ENCODE results near the gene FOXL1.

FOXL1 gene

GRCh38 chr16:86618431-86619238, 40.3 kb downstream of the FOXL1 start:
- no peaks in the 10 kb centered on the region for H3K36me3 ChIP-seq (ENCODE audit: low read length)
- H3K79me2 ChIP-seq (ENCODE audit: insufficient read depth, low read length), result no peaks in the 10 kb centered on the region
- H3K27ac ChIP-seq (ENCODE audit: low read depth, low read length), result no peak overlapping the region
- H3K4me3 ChIP-seq (ENCODE audit: insufficient read depth, low read length, poor library complexity, severe bottlenecking), result no peak overlapping the region
- no peak overlapping the region for H2AFZ ChIP-seq (ENCODE audit: low read depth, low read length, severe bottlenecking)
- H3K9me3 ChIP-seq (ENCODE audit: insufficient read depth, low read length), result no peaks in the 10 kb centered on the region
- H3F3A ChIP-seq (ENCODE audit: insufficient read depth), result no peaks in the 10 kb centered on the region
- H3K9me2 ChIP-seq (replicated peaks; ENCODE audit: insufficient read depth, low read length), result no peaks in the 10 kb centered on the region
- no peak overlapping the region for H3K9ac ChIP-seq (ENCODE audit: low read length)
- no peak overlapping the region for H3K4me2 ChIP-seq (ENCODE audit: low read depth, low read length, poor library complexity, severe bottlenecking)
- no peak for TF ChIP-seq CTCF (IDR thresholded peaks at IDR 0.05; ENCODE audit: insufficient read depth, low read length, poor library complexity, severe bottlenecking)
- no peak for TF ChIP-seq EZH2phosphoT487 (conservative IDR thresholded peaks at IDR 0.05; ENCODE audit: low read length)
- H4K20me1 ChIP-seq (ENCODE audit: low read depth, low read length), result no peaks in the 10 kb centered on the region
- H3K27me3 ChIP-seq (ENCODE audit: low read length), result no peaks in the 10 kb centered on the region

- Histone ChIP-seq H3K27ac (ENCODE audit: low read depth, low read length) (no peak overlapping the region), H3K4me3 (ENCODE audit: insufficient read depth, low read length, poor library complexity, severe bottlenecking) (no peak overlapping the region), H3K4me2 (ENCODE audit: low read depth, low read length, poor library complexity, severe bottlenecking) (no peak overlapping the region), H3K9me3 (ENCODE audit: insufficient read depth, low read length) (no peaks in the 10 kb centered on the region), H2AFZ (ENCODE audit: low read depth, low read length, severe bottlenecking) (no peak overlapping the region), H4K20me1 (ENCODE audit: low read depth, low read length) (no peaks in the 10 kb centered on the region), H3F3A (ENCODE audit: insufficient read depth) (no peaks in the 10 kb centered on the region), H3K9ac (ENCODE audit: low read length) (no peak overlapping the region), H3K27me3 (ENCODE audit: low read length) (no peaks in the 10 kb centered on the region), H3K9me2 (replicated peaks; ENCODE audit: insufficient read depth, low read length) (no peaks in the 10 kb centered on the region), H3K36me3 (ENCODE audit: low read length) (no peaks in the 10 kb centered on the region), H3K79me2 (ENCODE audit: insufficient read depth, low read length) (no peaks in the 10 kb centered on the region)
- TF ChIP-seq EZH2phosphoT487 (conservative IDR thresholded peaks at IDR 0.05; ENCODE audit: low read length) (no peak), CTCF (IDR thresholded peaks at IDR 0.05; ENCODE audit: insufficient read depth, low read length, poor library complexity, severe bottlenecking) (no peak)
Observed at GRCh38 chr16:86619239-86619794, 41.0 kb downstream of the FOXL1 start.

- Histone ChIP-seq H3K4me3 (ENCODE audit: insufficient read depth, low read length, poor library complexity, severe bottlenecking) (no peak overlapping the region), H3K9me2 (replicated peaks; ENCODE audit: insufficient read depth, low read length) (no peaks in the 10 kb centered on the region), H3K79me2 (ENCODE audit: insufficient read depth, low read length) (no peaks in the 10 kb centered on the region), H3K4me2 (ENCODE audit: low read depth, low read length, poor library complexity, severe bottlenecking) (no peak overlapping the region), H3K9me3 (ENCODE audit: insufficient read depth, low read length) (no peaks in the 10 kb centered on the region), H3K36me3 (ENCODE audit: low read length) (no peaks in the 10 kb centered on the region), H4K20me1 (ENCODE audit: low read depth, low read length) (no peaks in the 10 kb centered on the region), H3K27me3 (ENCODE audit: low read length) (no peaks in the 10 kb centered on the region), H3K27ac (ENCODE audit: low read depth, low read length) (no peak overlapping the region), H2AFZ (ENCODE audit: low read depth, low read length, severe bottlenecking) (no peak overlapping the region), H3F3A (ENCODE audit: insufficient read depth) (no peaks in the 10 kb centered on the region), H3K9ac (ENCODE audit: low read length) (no peak overlapping the region)
- TF ChIP-seq EZH2phosphoT487 (conservative IDR thresholded peaks at IDR 0.05; ENCODE audit: low read length) (no peak), CTCF (IDR thresholded peaks at IDR 0.05; ENCODE audit: insufficient read depth, low read length, poor library complexity, severe bottlenecking) (no peak)
Observed at GRCh38 chr16:86620184-86620583, 41.8 kb downstream of the FOXL1 start.
